HFFc6 (cell line): ENCODE data around the gene PHF21A. TPM values are rescaled to one million over a fixed set of nuclear protein-coding genes. Genes with fewer than 3 reads are reported as not detected.

Experiments
- DNase-seq: peaks from one replicate; pipeline ENCODE4 v3.0.0-alpha.2; 2018
- H3K27ac Mint-ChIP-seq: 2 replicates; pipeline ENCODE4 v1.8.0; 2020; ENCODE audit warnings: mild to moderate bottlenecking, mixed read lengths
- H3K27me3 Mint-ChIP-seq: 2 replicates; pipeline ENCODE4 v1.8.0; 2021; ENCODE audit warnings: mild to moderate bottlenecking, moderate library complexity, mixed read lengths; ENCODE audit not compliant: insufficient read depth
- H3K36me3 Mint-ChIP-seq: 2 replicates; pipeline ENCODE4 v1.8.0; 2021; ENCODE audit warnings: low read depth, mixed read lengths
- H3K4me1 Mint-ChIP-seq: 2 replicates; pipeline ENCODE4 v1.8.0; 2020; ENCODE audit warnings: low read depth, mixed read lengths
- H3K4me3 Mint-ChIP-seq: 2 replicates; pipeline ENCODE4 v1.8.0; 2020; ENCODE audit warnings: mild to moderate bottlenecking, moderate library complexity, mixed read lengths
- H3K9me3 Mint-ChIP-seq: 2 replicates; pipeline ENCODE4 v1.8.0; 2020; ENCODE audit warnings: mild to moderate bottlenecking, mixed read lengths
- total RNA-seq, 6 experiments: library from RNA; stranded (reverse); fragmentation: NEBNext Ultra II Directional; extraction: Animal tissue kit (Norgen Biotek cat#: 25700); gene quantifications; 2 replicates in 1 of 6; 3 replicates in 5 of 6; pipeline ENCODE4 v1.2.3, GENCODE V29; 2021
- TF ChIP-seq, protein P1 (sequence below): fragments of 200-600 bp; sonication (generic); IDR thresholded peaks from 2 replicates; pipeline ENCODE4 v1.5.0; 2021; ENCODE audit warnings: antibody characterized with exemption, mild to moderate bottlenecking

Gene PHF21A
- total RNA-seq, 6 experiments from 2014 or later: 25.5 to 32.4 (median 26.2) TPM

DNA sequence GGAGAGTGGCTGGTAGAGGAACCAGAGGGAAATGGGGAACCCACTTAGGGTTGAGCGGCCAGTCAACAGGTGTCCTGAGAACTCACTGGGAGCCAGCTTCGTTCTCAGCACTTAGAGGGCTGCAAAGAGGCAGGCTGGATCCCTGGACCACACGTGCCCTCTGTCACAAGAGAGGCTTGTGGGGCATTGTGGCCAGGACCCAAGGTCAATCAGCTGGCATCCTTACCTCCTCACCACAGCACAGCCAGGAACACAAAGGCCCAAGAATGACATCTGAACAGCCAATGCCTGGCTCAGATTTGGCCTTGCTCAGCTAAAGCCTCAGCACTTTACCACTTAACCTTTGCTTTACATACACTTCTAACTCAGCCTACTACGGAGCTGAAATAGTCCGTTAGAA is 228.4 kb downstream of the PHF21A start:
- no peak overlapping the region for H3K27ac Mint-ChIP-seq
- H3K4me3 Mint-ChIP-seq: no peak overlapping the region
- H3K27me3 Mint-ChIP-seq: peaks cover 40% of the 10 kb centered on the region
- H3K36me3 Mint-ChIP-seq: no peaks in the 10 kb centered on the region
- DNase-seq: no peak
- no peaks in the 10 kb centered on the region for H3K9me3 Mint-ChIP-seq
- TF ChIP-seq, protein P1, sequence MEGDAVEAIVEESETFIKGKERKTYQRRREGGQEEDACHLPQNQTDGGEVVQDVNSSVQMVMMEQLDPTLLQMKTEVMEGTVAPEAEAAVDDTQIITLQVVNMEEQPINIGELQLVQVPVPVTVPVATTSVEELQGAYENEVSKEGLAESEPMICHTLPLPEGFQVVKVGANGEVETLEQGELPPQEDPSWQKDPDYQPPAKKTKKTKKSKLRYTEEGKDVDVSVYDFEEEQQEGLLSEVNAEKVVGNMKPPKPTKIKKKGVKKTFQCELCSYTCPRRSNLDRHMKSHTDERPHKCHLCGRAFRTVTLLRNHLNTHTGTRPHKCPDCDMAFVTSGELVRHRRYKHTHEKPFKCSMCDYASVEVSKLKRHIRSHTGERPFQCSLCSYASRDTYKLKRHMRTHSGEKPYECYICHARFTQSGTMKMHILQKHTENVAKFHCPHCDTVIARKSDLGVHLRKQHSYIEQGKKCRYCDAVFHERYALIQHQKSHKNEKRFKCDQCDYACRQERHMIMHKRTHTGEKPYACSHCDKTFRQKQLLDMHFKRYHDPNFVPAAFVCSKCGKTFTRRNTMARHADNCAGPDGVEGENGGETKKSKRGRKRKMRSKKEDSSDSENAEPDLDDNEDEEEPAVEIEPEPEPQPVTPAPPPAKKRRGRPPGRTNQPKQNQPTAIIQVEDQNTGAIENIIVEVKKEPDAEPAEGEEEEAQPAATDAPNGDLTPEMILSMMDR: no peak
- no peaks in the 10 kb centered on the region for H3K4me1 Mint-ChIP-seq

DNA sequence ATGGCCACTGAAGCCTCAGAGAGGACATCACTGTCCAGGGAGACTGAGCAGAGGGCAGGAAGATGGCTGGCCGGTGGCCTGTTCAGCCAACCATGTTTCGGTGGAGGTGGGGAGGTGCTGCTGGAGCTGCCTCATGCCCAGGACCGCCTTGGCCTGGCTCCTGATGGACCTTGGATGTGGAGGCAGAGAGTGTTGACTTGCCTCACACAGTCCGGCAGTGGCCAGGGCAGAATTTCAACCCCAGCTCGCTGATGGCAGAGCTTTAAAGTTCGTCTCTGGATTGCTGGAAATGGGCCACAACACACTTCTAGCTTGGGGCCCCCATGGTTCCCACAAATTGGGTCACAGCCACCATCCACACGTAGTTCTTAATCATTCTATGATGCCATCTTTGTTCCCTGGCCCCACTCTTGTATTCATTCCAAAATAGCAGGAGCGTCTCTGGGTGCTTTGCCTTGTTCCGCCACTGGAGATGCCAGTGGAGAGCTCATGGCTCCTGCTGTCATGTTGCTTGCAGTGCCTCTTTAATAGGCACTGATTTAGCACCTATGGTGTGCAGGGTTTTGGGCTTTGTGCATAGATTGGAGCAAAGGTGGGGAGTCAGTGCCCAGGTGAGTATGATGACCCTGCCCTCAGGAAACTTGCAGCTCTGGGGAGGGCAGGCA is 230.2 kb downstream of the PHF21A start:
- no peaks in the 10 kb centered on the region for H3K9me3 Mint-ChIP-seq
- H3K27me3 Mint-ChIP-seq: peaks cover 45% of the 10 kb centered on the region

DNA sequence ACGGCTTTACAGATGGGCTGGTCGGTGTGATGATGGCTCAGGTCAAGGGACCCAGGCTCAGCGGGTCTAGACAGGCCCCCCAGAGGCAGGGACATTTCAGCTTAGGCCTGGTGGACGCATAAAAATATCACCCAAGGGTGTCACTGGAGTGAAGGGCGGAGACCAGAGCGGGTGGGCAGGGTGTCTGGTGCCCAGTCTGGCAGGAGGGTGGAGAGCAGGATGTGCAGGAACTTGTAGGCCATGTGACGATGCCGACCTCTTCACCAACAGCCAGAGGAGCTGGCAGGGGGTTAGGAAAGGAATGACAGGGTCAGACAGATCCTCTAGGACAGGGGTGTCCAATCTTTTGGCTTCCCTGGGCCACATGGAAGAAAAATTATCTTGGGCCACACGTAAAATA is 231.3 kb downstream of the PHF21A start:
- Mint-ChIP-seq H3K4me3 (no peak overlapping the region), H3K27me3 (peaks cover 43% of the 10 kb centered on the region), H3K36me3 (no peaks in the 10 kb centered on the region), H3K9me3 (no peaks in the 10 kb centered on the region), H3K27ac (no peak overlapping the region), H3K4me1 (no peaks in the 10 kb centered on the region)
- DNase-seq: no peak
- TF ChIP-seq, protein P1: no peak

More for the DNA sequence above, 230.2 kb downstream of the PHF21A start:
- TF ChIP-seq, protein P1: peak; percentile 36; the same call in 1 of the 2 replicates
- H3K4me3 Mint-ChIP-seq: no peak overlapping the region
- no peaks in the 10 kb centered on the region for H3K4me1 Mint-ChIP-seq
- no peak overlapping the region for H3K27ac Mint-ChIP-seq
- H3K36me3 Mint-ChIP-seq: no peaks in the 10 kb centered on the region
- DNase-seq: no peak

DNA sequence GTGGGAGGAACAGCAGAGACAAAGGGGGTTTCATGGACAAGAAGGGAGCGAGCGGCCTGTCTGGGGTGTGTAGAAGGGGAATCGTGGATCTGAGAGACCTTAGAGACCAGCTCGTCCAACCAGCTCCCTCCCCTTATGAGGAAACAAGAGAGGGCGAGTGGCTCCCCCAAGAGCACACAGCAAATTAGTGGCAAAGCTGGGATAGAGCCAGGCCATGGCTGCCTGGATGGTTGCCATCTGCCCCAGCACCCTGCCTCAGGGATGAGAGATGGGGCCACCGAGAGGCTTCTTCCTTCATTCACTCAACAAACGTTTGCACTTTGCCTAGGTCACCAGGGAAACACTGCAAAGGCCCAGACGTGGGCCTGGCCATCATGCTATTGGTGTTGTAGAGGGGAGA is 231.7 kb downstream of the PHF21A start:
- Mint-ChIP-seq H3K4me3 (no peak overlapping the region), H3K27ac (no peak overlapping the region), H3K36me3 (no peaks in the 10 kb centered on the region), H3K27me3 (peaks cover 39% of the 10 kb centered on the region), H3K4me1 (no peaks in the 10 kb centered on the region), H3K9me3 (no peaks in the 10 kb centered on the region)
- no peak for DNase-seq
- TF ChIP-seq, protein P1: no peak

DNA sequence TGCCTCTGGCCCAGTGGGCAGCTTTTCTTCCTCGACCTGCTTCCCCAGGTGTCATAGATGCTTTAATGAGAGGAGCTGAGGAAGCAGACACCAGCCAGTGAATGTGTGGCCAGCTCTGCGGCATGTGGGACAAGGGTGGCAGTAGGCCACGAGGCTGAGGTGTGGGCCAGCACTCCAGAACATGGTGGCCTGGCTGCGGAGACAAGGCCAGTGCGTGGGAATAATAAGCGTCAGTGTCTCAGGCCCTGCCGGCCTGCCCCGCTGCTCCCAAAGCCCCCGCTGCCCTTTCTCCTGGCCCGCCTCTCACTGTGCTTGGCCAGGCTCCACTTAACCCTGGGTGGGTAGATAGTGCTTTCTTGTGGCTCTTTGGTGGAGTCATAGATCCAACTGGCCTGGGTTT is 233.7 kb downstream of the PHF21A start:
- Mint-ChIP-seq H3K36me3 (no peaks in the 10 kb centered on the region), H3K27ac (no peak overlapping the region)
- no peak for DNase-seq

More for the DNA sequence above, 233.7 kb downstream of the PHF21A start:
- Mint-ChIP-seq H3K27me3 (peaks cover 23% of the 10 kb centered on the region), H3K4me1 (no peaks in the 10 kb centered on the region), H3K4me3 (no peak overlapping the region), H3K9me3 (no peaks in the 10 kb centered on the region)
- TF ChIP-seq, protein P1: no peak
